ENCODE data around the gene MARK2. TPM values are rescaled to one million over a fixed set of nuclear protein-coding genes. Genes with fewer than 3 reads are reported as not detected.
A peak's percentile ranks its signal among the peaks of the same experiment; 100 is the strongest.

The MARK2 gene
- total RNA-seq, 1 experiment from 2014 or later: 39.8 TPM

DNA sequence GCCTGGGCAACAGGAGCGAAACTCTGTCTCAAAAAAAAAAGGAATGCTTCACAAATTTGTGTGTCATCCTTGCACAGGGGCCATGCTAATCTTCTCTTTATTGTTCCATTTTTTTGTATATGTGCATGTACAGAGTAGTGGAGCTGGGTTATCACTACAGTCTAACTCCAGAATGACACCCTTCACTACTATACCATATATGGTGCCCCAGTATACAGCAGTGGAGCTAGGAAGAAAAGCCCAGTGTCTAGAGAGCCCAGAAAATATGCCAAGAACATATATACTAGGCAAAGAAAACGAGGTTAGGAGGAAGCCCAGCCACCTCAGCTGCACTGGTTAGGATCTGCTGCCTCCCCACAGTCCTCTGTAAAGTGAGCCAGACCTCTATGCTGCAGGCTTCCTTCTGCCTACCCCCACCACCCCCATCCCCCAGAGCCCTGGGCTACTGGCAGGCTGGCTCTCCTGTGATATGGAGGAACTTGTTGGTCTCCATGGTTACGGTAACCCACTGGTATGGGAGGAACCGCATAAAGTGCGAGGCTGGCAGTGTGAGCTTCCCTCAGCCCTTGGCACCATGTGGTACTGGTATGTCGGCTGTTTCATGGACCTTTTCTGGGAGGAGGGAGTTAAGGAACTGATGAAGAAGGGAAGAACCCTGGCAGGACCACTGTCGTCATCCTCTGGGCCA lies 43.8 kb downstream of the MARK2 start:
- Histone ChIP-seq H3K9ac (ENCODE audit: low read length) (no peak overlapping the region), H3K4me2 (ENCODE audit: low read length) (no peak overlapping the region), H3K27me3 (ENCODE audit: insufficient read depth, low read length) (no peaks in the 10 kb centered on the region), H4K20me1 (ENCODE audit: insufficient read depth) (no peaks in the 10 kb centered on the region), H3K27ac (ENCODE audit: low read depth, low read length) (no peak overlapping the region), H3K9me3 (ENCODE audit: control insufficient read depth in 1 of 2, insufficient read depth in 1 of 2, low read depth in 1 of 2, low read length in 2 of 2) (no peaks in the 10 kb centered on the region), H3K9me2 (ENCODE audit: insufficient read depth) (no peaks in the 10 kb centered on the region), H3K36me3 (ENCODE audit: control insufficient read depth in 1 of 2, insufficient read depth in 2 of 2, low read length in 2 of 2) (no peaks in the 10 kb centered on the region; a peak in 1 of 4 replicates), H3K79me2 (ENCODE audit: insufficient read depth, low read length) (peaks cover 82% of the 10 kb centered on the region), H3K4me1 (ENCODE audit: control insufficient read depth in 1 of 2, insufficient read depth in 2 of 2, low read length in 2 of 2) (peaks cover 6 to 12% of the 10 kb centered on the region in 2 experiments), H2AFZ (ENCODE audit: low read depth, low read length, poor library complexity, severe bottlenecking) (no peak overlapping the region), H3K4me3 (replicated peaks in 1 of 2; ENCODE audit: low read depth in 1 of 2, low read length in 2 of 2) (no peak overlapping the region)
- DNase-seq (ENCODE audit: low read depth, low spot score) (no peak), ATAC-seq (0 out of 2 replicates have a peak, but pooled peaks have one; percentile 7)
- TF ChIP-seq ZFX (IDR thresholded peaks at IDR 0.05) (no peak), SP1 (IDR thresholded peaks at IDR 0.05; ENCODE audit: low read depth) (no peak), JUND (IDR thresholded peaks at IDR 0.05) (no peak), ELF1 (IDR thresholded peaks at IDR 0.05; ENCODE audit: borderline replicate concordance, low read depth) (no peak), YY1 (IDR thresholded peaks at IDR 0.05; ENCODE audit: extremely low read depth, insufficient replicate concordance, low read depth, low read length) (no peak), SIN3A (IDR thresholded peaks at IDR 0.05; ENCODE audit: low read depth) (no peak), TCF7L2 (IDR thresholded peaks at IDR 0.05; ENCODE audit: borderline replicate concordance, extremely low read depth, insufficient read depth, insufficient read length) (no peak), FOSL1 (IDR thresholded peaks at IDR 0.05; ENCODE audit: low read depth) (no peak)
- TF ChIP-seq, protein P1, sequence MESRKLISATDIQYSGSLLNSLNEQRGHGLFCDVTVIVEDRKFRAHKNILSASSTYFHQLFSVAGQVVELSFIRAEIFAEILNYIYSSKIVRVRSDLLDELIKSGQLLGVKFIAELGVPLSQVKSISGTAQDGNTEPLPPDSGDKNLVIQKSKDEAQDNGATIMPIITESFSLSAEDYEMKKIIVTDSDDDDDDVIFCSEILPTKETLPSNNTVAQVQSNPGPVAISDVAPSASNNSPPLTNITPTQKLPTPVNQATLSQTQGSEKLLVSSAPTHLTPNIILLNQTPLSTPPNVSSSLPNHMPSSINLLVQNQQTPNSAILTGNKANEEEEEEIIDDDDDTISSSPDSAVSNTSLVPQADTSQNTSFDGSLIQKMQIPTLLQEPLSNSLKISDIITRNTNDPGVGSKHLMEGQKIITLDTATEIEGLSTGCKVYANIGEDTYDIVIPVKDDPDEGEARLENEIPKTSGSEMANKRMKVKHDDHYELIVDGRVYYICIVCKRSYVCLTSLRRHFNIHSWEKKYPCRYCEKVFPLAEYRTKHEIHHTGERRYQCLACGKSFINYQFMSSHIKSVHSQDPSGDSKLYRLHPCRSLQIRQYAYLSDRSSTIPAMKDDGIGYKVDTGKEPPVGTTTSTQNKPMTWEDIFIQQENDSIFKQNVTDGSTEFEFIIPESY (IDR thresholded peaks at IDR 0.05; ENCODE audit: extremely low read depth, insufficient replicate concordance, low read length): no peak
- TF ChIP-seq, protein P2, sequence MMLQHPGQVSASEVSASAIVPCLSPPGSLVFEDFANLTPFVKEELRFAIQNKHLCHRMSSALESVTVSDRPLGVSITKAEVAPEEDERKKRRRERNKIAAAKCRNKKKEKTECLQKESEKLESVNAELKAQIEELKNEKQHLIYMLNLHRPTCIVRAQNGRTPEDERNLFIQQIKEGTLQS (IDR thresholded peaks at IDR 0.05): no peak
- BruUV-seq (replicated peaks): no TSS peak
- ChIA-PET POLR2A (no interaction called here), CTCF (no interaction called here), RAD21 (ENCODE audit: low non-redundant PET in 1 of 2, low total read pairs in 2 of 2, uncharacterized antibody in 2 of 2, unreplicated experiment in 2 of 2) (no interaction called here)
- intact Hi-C loops (cut with micrococcal nuclease): no loop called here
